DMS53 treated with DMSO at 0.1 percent for 48 hours (cell line): Measurements from ENCODE around the gene CTBP2.

Experiments
- DNase-seq: peaks from one replicate; lab custom pipeline; 2025; ENCODE audit not compliant: unreplicated experiment; lab: John Stamatoyannopoulos, UW

Gene CTBP2

DNA sequence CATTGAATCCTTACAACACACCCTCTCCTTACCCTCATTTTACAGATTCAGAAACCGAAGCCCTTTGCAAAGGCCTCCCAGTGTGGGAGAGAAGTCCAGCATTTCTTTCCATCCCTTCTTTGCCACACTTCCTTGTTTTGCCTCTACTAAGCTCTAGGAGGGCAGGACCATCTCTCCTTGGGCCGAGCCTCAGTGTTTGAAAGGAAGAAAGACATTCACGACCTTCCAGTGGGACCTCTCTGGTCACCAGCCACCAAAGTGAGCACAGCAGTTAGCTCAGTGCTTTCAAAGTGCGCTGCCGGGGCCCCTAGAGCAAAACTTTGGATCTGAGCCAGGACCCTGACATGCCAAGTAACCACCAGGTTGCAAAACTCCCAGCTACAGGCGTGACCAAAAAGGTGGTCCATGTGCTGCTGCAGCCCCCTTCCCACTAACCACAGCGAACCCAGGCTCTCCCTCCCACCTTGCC is 12.4 kb downstream of the CTBP2 start:
- DNase-seq, result no peak

GRCh38 chr10:125146791-125147579 is 13.4 kb downstream of the CTBP2 start:
- DNase-seq, result no peak

GRCh38 chr10:125145636-125146035 is 14.7 kb downstream of the CTBP2 start:
- no peak for DNase-seq

DNA sequence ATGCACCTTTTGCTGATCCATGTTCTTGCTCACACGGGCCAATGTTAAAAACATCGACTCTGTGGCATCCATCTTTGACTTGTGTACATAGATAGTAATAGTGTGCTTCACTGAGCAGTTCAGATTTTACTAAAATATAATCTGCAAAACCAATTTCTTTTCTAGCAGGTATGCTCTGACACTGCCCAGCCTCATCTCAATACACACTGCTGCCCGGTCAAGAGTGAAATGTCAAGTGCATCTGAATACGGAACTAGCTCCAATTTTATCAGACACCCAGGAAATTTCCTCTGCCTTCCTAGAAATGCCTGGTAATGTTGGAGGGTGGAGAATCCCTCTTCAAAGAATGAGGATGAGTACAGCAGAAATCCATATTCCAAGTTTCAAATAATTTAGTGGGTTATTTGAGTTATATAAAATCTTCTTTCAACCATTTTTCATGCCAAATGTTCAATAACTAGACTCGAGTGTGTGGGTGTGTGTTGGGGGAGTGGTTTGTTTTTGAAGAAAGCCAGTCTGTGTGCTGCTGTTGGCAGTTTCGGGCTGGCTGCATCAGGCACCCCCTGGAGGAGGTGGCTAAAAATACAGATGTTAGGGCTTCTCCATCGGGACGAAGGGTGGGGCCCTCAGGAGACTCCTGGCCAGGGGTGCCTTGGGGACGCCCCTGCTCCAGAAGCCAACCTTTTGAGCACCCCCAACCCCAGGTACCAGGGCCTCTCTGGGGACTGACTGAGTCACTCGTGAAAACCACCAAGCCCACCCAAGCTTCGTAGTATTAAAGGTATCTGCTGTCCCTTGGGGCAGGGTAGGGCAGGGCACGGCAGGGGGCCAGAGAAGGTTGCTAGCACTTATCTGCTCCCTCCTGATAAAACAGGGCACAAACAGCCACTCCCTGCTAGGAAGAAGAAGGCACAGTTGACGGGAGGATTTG is 15.4 kb downstream of the CTBP2 start:
- no peak for DNase-seq

GRCh38 chr10:125144206-125144605 is 16.2 kb downstream of the CTBP2 start:
- no peak for DNase-seq

DNA sequence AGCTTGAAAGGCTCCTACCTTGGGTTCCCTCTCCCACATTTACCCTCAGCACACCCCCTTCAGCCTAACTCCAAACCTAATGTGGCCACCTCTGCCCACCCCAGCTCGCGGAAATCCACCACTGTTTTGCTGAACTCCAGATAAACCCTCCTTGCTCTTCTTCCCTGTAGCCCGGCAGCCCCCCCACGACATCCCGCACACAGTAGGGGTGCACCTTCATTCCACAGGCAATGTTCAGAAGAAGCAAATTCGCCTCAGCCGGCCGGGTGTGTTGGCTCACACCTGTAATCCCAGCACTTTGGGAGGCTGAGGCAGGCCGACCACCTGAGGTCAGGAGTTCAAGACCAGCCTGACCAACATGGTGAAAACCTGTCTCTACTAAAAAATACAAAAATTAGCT is 17.4 kb downstream of the CTBP2 start:
- no peak for DNase-seq

- DNase-seq, result no peak
These were observed 18.4 kb downstream of the CTBP2 start for GRCh38 chr10:125141860-125142484.

DNA sequence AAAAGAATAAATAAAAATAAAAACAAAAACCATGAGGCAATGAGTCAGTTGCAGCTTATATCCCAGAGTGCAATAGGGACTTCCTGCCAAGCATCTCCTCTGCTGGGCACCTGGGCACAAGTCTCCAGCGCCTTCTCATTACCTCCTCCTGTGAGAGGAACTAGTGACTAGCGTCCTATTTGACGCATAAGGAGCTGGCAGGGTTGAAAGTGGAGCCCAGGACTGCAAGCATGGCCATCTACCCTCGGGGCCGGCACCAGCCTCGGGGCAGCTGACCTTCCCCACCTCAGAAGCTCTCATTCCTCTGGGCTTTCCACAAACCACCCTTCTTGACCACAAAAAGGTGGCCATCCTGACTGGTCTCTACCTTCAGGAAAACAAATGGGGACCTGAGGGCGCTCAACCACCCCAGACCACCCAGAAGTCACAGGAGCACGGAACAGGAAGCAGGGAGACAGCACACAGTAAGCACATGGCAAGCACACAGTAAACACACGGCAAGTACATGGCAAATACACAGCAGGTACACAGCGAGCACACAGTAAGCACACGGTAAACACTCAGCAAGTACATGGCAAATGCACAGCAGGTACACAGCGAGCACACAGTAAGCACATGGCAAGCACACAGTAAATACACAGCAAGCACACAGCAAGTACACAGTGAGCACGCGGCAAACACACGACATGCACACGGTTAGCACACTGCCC is 19.1 kb downstream of the CTBP2 start:
- DNase-seq, result no peak

DNA sequence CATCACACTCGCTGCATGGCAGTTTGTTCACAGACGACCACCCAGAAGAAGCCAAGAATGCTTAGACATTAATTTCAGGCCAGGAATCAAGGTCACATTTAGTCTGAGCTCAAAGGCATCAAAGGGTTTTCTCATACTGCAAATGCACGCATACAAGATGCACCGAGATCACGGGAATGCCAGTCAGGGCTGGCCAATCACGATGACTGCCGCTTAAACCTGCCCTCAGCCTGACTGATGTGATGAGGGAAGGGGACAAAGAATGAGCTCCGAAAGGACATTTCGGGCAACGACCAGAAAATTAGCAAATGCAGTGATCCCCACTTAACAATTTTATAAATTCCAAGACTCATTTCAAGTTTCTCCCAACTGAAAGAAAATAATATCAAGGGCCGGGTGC is 20.2 kb downstream of the CTBP2 start:
- no peak for DNase-seq

DNA sequence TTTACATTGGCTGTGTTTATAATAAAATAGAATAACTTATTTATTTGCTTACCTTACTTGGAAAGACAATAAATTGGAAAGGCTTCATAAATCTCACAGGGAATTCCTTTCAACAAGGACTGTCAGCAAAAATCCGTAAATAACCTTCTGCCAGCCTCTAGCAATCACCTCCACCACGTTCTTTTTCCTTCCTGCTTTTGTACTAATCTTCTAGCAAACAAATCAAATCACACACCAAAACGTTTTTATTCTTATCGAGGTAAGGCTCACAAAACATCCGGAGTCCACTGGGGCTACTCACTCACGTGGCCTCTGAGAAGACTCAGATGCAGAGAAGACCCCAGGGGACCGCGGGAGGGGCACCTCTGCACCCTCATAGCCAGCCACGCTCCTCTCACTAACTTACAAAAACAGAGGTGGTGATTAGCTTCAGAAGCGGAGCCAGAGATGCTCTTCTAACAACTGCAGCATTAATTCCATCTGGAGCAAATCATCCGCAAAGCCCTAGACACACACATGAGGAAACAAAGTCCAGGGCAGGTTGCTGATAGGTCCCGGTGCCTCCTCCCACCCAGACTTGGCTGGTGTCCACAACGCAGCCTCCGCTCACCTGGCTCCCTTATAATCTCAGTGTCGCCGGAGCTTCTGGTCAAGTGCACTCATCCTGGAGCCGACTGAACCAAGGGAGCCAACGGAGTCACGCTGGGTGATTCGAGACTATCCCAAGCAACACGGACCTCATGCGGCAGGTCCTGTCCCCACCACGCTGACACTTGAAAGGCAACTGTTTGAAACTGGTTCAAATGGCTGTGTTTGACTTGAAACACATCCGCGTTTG is 22.5 kb downstream of the CTBP2 start:
- peak; percentile 94 for DNase-seq

- DNase-seq, result no peak
These were observed 24.3 kb downstream of the CTBP2 start for GRCh38 chr10:125136087-125136486.

GRCh38 chr10:125135771-125136035 is 24.7 kb downstream of the CTBP2 start:
- no peak for DNase-seq

DNA sequence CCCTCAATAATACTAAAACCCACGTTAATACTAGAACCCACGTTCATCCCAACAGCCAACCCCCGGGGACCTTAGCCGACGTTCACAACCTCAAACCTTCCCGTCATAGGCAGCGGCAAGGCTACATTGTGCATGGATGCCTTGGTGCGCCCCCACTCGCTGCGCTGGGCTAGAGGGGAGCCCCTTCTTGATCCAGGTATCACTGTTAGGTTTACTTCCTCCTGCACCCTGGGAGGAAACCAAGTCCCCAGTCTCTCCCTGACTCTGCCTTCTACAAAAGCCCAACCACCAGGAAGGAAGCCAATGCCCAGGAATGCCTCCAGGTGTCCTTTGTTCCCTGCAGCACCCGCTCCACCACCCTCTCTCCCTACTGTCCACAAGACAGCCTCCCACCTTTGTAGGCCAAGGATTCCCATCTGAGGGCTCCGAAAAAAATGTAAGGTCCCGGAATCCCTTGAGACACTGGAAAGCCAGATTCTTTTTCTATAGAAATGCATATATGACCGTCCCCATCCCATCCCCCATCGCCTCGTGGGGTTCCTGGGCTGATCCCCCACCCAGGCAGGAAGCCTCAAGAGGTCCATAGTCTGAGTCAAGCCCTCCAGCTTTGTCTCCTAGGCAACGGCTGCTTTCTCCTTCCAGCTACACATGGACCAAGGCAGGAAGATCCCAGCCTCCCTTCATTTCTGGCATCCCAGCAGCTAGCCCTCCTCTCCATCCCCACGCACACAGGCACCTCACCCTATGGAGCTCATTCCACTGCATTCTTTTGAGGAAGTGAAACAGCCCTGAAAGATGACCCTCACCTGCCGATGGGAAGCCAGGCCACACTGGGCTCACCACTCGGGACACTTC is 25.2 kb downstream of the CTBP2 start:
- DNase-seq, result no peak

DNA sequence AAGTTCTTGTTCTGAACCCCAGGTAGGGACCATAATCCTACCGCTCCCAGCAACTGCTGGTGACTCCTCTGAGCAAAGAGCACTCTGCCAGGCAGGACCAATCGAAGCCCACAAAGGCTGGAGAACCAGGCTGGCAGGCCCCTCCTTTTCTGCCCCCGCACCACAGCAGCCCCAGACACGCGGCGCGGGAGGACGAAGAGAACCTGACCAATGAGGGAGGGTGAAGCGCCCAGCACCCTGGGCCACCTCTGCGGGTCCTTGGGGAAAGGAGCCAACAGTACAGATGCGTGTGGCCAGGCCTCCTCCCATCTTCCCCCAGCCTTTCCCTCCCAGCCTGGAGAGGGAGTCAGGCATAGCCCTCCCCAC is 25.9 kb downstream of the CTBP2 start:
- no peak for DNase-seq

- DNase-seq, result no peak
These were observed 26.5 kb downstream of the CTBP2 start for GRCh38 chr10:125133696-125134482.

DNA sequence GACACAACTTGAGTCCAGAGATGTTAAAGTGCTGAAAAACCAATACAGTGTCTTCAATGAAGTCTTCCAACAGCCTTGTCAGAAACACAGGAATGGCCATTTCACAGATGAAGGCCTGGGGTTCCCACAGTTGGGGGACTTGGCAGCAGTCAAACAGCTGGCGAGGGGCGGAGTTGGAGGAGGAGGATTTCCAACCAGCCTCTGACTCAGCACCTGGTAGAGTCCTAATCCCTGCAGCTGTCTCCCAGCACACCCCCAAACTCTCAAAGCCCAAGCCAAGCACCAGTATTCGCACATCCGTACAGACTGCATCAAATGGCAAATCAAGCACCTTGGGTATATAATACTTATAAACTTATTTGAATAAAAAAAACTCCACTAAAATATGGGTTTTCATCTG is 28.0 kb downstream of the CTBP2 start:
- DNase-seq, result no peak

DNA sequence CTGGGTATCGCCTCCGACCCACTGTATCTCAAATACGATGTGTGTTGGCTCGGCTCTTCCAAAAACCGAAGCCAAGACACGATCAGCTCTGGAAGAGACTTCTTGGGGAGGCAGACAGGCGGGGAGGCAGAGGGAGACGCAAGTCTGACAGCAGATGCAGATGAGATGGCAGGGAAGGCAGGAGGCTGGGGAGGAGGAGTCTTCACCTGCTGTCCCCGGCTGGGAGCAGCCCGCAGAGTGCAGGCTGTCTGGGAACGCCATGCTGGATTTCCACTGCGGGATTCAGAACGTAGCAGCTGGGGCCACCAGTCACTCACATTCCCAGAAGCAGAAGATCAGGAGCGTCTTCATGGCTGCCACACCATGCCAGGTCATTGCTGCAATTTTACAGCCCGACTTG is 29.4 kb downstream of the CTBP2 start:
- no peak for DNase-seq

DNA sequence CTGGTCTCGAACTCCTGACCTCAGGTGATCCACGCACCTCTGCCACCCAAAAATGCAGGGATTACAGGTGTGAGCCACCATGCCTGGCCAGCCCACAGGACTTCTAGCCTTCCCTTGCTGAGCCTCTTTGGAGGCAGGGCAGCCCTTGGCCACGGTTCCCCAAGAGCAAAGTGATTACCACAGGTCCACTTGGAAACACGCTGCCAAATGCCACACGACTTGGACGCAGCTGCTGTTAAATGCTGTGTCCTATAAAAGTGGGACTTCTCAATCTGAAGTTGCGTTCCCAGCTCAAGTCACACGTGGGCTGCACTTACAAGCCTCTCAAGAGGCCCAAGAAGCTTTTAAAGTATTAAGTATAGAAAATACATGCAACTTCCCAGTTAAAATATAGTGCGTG is 30.1 kb downstream of the CTBP2 start:
- no peak for DNase-seq

GRCh38 chr10:125129076-125129458 is 31.3 kb downstream of the CTBP2 start:
- no peak for DNase-seq
